GM18508 (cell line): ENCODE results near the gene DOCK9.
"Not testable (repeated sequence)": the region's sequence is repeated elsewhere in the genome, so short reads cannot be mapped to it uniquely, and the experiment has no call there.

Source experiments
- ATAC-seq: cut with Tn5 transposase; IDR thresholded peaks from one replicate; pipeline ENCODE4 v1.9.1; 2021; ENCODE audit warnings: moderate number of reproducible peaks; ENCODE audit not compliant: insufficient read depth, unreplicated experiment

Gene DOCK9

GRCh38 chr13:98829541-98829940 lies 148.3 kb downstream of the DOCK9 start:
- no peak for ATAC-seq

DNA sequence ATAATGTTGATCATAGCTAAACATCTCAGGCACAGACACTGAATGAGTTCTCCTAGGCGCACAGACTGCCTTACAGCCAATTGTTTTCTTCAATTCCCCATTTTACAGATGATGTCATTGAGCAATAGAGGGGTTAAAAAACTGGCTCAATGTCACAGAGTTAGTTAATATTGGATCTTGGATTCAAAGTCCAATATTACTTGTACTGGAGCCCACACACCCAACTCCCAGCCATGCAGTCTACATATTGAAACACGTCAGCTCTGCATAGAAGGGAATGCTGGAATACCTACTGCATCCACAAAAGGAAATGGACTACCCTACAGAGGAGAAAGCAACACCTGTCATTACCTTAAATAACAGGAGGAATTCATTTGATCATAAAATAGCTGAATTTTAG lies 149.2 kb downstream of the DOCK9 start:
- no peak for ATAC-seq

DNA sequence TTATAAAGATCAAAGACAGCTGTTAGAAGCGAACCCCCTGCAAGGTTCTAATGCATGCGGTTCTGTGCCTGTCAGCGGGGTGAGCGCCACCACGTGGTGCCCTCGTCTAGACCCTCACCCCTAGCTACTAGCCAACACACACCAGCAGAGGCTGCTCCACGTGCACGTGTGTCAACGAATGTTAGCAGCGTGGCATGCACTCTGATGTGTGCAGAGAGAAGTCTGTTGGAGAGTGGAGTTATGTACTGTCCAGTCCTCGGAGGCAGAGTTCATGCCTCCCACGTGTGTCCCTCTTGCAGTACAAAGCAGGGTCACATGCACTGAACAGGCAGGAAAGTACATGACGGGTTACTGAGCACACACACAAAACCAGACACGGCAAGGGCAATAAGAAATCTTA lies 150.4 kb downstream of the DOCK9 start:
- ATAC-seq: no peak

GRCh38 chr13:98826146-98826545 lies 151.7 kb downstream of the DOCK9 start:
- ATAC-seq: no peak

GRCh38 chr13:98825659-98826058 lies 152.2 kb downstream of the DOCK9 start:
- ATAC-seq: no peak

DNA sequence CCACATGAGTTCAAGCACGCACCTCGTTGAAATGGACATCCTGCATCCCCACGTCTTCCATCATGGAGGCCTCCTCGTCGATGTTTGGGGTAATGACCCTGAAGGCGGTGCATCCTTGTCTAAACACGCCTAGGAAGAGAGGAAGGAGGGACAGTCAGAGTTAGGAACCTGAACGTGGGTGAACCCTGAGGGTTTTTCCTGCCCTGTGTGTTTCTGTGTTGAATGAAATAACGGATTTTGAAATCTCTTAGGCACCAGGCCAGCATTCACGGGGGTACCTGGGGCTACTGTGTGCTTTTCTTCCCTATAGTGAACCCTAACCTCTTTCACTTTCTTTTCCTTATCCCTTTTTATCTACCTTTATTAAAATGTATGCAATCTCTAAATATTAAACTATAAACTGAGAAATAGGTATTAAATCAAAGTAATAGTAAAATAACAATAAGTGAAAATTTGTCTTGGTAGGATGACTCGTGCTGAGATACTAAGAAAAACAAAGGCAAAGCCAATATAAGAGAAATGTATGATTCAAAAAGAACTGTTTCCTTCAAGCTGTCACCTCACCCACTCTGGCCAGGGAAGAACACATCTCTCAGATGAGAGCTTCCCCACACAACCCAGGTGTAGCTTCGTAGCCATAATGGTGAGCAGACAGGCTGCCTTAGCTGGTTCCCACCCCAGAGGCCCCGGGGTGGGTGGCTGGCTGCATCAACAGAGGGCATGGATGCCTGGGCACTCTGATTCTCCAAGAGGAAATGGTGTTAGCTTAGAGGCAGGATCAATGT lies 153.3 kb downstream of the DOCK9 start:
- ATAC-seq: no peak

DNA sequence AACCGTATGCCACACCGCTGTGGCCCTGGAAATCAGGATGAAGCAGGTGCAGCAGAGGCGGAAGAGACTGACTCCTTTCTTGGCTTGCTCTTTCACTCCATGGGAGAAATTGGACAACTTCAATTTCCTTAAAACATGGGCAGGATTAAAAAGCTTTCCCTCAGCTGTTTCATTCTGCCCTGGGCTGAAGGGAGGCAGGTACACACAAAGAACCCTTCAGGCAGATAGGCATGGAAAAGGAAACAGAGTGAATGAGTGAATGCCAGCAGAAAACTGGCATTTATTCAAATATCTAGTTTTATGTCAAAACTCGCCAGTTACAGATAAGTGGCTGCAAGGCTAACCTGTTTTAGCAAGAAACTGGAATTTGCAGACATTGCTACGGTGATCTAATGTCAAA lies 154.4 kb downstream of the DOCK9 start:
- no peak for ATAC-seq

- no peak for ATAC-seq
These were observed 155.6 kb downstream of the DOCK9 start for GRCh38 chr13:98822225-98822606.

DNA sequence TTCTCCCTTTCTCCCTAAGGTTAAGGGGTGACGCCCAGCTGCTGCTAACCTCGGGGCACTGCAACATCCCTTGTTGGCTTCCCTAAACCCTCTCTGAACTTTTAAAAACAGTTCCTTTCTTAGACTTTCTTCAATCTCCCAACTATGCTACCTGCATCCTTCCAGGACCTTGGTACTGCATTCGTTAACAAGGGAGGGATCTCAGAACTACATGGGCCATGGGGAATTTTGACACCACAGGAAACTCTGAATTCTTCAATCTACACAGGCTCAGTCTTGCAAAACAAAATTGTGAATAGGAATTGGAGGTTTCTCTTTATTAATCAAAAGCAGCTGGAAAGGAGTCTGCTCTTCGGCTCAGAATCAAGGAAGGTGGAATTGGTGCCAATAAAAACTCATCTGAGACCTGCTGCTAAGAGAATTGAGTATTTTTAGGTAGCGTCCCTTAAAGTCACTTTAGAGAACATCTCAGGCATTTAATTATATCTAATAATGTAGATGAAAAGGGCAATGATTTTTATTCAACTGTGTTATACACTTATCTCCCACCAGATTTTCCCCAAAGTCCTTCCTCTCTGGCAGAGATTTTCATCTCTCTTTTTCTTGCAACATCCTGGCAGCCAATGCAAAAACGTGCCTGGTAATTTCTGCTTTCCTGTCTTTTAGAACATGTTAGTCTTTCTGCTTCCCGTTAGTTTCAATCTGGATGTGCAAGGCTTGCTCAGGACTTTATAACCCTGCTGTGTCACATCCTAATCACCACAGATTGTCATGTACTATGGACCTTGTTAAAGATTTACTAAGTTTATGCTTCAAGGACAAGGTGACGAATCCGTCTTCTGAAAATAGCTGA lies 156.3 kb downstream of the DOCK9 start:
- ATAC-seq: no peak

DNA sequence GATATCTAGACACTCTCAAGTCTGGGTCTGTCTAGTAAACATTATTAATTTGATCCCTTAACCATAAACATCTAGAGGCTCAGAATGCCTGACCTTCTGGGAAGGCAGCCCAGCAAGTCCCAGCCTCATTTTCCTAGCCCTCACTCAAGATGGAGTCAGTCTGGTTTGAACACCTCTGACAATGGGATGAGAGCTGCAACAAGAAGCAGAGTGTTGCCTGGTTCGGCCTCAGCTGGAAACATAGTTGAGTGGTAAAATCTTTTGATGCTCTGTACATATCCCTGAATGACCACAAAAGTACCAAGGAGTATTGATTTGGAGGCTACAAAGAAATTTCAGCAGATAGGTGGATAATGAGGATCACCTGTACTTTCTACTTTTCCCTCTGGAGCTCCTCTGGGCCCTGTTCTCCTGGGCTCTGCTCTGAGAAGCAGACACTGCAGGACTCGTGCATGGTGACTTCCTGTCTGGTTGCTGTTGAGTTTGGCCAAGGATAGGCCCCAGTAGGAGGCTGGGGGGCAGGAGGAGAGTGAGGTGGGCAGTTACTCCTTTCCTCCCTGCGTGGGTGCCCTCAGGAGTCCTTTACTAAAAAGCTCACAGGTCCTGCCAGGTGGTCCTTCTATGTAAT lies 157.0 kb downstream of the DOCK9 start:
- no peak for ATAC-seq

DNA sequence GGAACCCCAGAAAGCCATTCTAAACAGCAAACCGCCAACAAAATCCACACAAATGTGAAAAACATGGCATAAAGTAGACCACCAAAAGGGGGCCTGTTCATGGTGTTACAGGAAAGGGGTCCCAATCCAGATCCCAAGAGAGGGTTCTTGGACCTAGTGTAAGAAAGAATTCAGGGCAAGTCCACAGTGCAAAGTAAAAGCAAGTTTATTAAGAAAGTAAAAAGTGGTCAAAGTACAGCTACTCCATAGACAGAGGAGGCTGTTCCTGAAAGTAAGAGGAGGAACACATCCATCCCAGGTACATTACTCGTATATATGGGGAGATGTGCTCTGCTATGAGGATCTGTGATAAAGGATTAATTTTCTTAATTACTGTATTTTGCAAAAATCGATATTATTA lies 157.6 kb downstream of the DOCK9 start:
- ATAC-seq: no peak

- ATAC-seq: no peak
These were observed 158.4 kb downstream of the DOCK9 start for GRCh38 chr13:98819382-98820010.

DNA sequence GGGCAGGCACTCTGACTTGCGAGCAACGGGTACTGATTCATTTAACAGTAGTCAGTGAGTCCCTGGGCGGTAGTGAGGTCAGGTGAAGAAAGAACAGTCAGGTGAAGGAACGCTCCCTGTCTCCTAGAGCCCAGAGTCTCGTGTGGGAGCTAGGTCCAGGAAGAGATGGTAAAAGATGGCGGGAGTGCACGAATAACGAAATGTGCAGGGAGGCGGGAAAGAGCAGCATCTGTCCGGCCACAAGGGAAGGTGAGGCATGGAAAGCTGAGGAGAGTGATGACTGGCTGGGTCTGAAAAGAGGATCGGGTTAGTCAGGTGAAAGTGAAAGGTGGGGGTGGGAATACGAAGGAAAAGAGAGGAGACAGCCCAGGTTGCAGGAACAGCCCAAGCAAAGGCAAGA lies 161.5 kb downstream of the DOCK9 start:
- no peak for ATAC-seq

- no peak for ATAC-seq
These were observed 163.9 kb downstream of the DOCK9 start for GRCh38 chr13:98813993-98814392.

DNA sequence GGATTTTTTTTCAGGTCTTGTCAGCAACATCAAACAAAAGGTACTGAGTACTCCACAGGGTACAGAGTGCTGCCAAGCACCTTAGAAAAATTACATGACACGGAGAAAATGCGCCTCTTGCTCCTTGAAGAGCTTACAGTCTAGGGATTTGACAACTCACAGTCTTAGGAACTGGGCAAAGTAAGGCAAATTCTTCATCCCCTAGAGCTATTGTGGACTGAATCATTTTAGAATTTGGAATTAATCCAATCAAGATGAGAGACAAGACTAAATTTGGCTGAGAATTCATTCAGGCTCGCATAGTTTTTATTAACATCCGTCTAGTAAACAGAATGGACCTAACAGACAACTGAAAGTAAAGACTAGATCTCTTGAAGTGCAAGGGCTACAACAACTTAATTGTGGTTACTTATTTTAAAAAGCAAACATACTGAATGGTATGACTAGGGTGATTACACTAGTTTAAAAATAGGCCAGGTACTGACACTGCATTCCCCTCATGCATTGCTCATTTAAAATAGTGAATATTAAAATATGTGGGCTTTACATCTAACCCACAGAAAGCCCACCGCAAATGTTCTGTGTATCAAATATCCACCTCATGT lies 165.6 kb downstream of the DOCK9 start:
- ATAC-seq: not testable (repeated sequence)

GRCh38 chr13:98810746-98811145 lies 167.1 kb downstream of the DOCK9 start:
- no peak for ATAC-seq

DNA sequence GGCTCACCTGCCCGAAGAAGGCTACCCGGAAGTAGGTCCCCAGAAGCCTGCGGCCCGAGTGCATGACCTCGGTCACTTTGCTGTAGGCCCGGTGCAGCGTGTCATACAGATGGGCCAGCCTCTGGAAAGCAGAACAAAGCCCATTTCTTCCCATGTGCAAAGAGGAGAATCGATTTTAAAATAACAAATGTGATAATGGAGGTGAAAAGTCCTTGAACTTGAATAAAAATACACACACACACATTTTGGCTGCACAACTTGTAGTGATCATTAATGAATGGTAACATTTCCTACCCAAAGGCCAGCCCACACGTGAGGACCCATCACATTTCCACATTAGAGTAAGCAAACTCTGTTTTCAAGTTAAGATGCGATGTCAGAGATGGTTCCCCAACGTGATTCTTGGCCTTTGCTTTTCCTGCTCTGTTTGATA lies 168.5 kb downstream of the DOCK9 start:
- no peak for ATAC-seq

DNA sequence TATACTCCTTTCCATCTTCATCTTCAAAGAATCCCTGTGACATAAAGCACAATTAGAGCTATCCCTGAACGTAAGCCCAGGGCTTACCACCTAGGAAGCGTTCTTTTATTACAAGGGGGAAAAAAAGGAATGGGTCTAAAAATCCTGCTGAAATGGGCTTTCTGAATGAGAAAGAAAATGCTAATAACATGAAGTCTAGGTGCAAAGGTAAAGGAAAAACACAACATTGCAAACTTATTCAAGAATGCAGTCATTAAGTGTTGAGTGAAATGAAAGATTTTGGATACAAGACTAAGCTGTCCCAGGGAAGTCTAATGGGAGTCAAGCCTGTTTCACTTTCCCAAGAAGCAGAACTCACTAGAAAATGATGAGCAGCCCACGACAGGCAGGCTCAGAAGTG lies 170.1 kb downstream of the DOCK9 start:
- ATAC-seq: no peak

DNA sequence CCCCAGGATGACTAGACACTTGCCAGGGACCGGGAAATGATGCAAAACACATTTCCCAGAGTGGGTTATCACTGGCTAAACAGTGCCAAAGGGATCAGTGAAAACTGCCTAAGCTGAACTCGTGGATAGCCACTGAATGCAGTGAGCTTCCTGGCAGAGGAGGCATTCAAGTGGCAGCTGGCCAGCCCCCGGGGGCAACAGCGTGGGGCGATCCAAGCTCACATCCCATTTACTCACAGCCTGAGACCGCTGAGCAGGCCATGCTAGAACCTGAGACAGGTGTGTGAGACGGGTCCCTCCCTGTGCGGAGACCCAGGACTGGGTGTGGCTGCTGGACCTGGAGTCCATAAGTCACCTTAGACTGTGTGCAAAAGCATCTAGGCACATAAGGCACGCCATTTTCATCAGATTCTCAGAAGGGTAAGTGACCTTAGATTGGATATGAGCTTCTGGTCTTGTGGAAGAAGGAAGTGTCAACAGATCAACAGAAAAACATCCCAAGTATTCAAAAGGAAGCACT lies 173.5 kb downstream of the DOCK9 start:
- ATAC-seq: no peak

GRCh38 chr13:98803921-98804320 lies 173.9 kb downstream of the DOCK9 start:
- ATAC-seq: no peak
